OCI-LY7 (cell line): ENCODE data around the gene NOD2. TPM values are rescaled to one million over a fixed set of nuclear protein-coding genes. Genes with fewer than 3 reads are reported as not detected.

Experiments
- BruUV-seq: library from RNA; stranded (reverse); fragments of 400-500 nt; replicated peaks from 2 replicates; lab custom pipeline; 2021; lab: Mats Ljungman, UMichigan
- CTCF ChIA-PET: fragments of 300-600 bp; sonication (Branson Sonifier 250); formaldehyde crosslinking; loops from one replicate; lab custom pipeline; 2022; ENCODE audit warnings: antibody characterized with exemption; ENCODE audit not compliant: unreplicated experiment; lab: Charles Lee
- POLR2A ChIA-PET: fragments of 300-600 bp; sonication (Branson Sonifier 250); formaldehyde crosslinking; loops from one replicate; lab custom pipeline; 2022; ENCODE audit warnings: antibody characterized with exemption; lab: Charles Lee
- DNase-seq: peaks from one replicate; pipeline ENCODE4 v3.0.0-alpha.2; 2015; ENCODE audit warnings: low spot score
- H2AFZ ChIP-seq: fragments of 200-600 bp; sonication (generic), shearing (Covaris generic); 2 replicates; pipeline ENCODE4 v1.6.1; 2014; ENCODE audit warnings: mild to moderate bottlenecking, antibody characterized with exemption, low read length, moderate library complexity
- H3K27ac ChIP-seq: fragments of 200-600 bp; sonication (generic); 2 replicates; pipeline ENCODE4 v1.5.1; 2014; ENCODE audit warnings: mixed run types, low read depth, mild to moderate bottlenecking, moderate library complexity, low read length, inconsistent platforms; ENCODE audit not compliant: poor library complexity, severe bottlenecking
- H3K36me3 ChIP-seq: fragments of 200-600 bp; sonication (generic); 2 replicates; pipeline ENCODE4 v1.6.1; 2014; ENCODE audit warnings: mild to moderate bottlenecking, antibody characterized with exemption, low read length, moderate library complexity, mixed read lengths; ENCODE audit not compliant: insufficient read depth
- H3K4me1 ChIP-seq: fragments of 200-600 bp; sonication (generic); 2 replicates; pipeline ENCODE4 v1.5.1; 2014; ENCODE audit warnings: mild to moderate bottlenecking, low read length; ENCODE audit not compliant: insufficient read depth, poor library complexity, severe bottlenecking
- H3K4me2 ChIP-seq: fragments of 200-600 bp; sonication (generic); 2 replicates; pipeline ENCODE4 v1.6.1; 2014; ENCODE audit warnings: mild to moderate bottlenecking, low read length
- H3K4me3 ChIP-seq: fragments of 200-600 bp; sonication (generic); 2 replicates; pipeline ENCODE4 v1.5.1; 2014; ENCODE audit warnings: mild to moderate bottlenecking, low read depth, low read length; ENCODE audit not compliant: poor library complexity, severe bottlenecking
- H3K79me2 ChIP-seq: fragments of 200-600 bp; sonication (generic); 2 replicates; pipeline ENCODE4 v1.6.1; 2016; ENCODE audit warnings: low read depth, mild to moderate bottlenecking, low read length, moderate library complexity, mixed read lengths; ENCODE audit not compliant: insufficient read depth
- H3K9me2 ChIP-seq: fragments of 200-600 bp; sonication (generic); 2 replicates; pipeline ENCODE4 v1.6.1; 2016; ENCODE audit warnings: mild to moderate bottlenecking, low read length, mixed read lengths; ENCODE audit not compliant: insufficient read depth
- H3K9me3 ChIP-seq: fragments of 200-600 bp; sonication (generic); 2 replicates; pipeline ENCODE4 v1.6.1; 2014; ENCODE audit warnings: mild to moderate bottlenecking, mixed run types, low read length, mixed read lengths
- H4K20me1 ChIP-seq: fragments of 200-600 bp; sonication (generic); 2 replicates; pipeline ENCODE4 v1.6.1; 2014; ENCODE audit warnings: mild to moderate bottlenecking, antibody characterized with exemption, low read length, moderate library complexity, mixed read lengths; ENCODE audit not compliant: insufficient read depth
- CTCF ChIP-seq: fragments of 200-600 bp; sonication (generic); conservative IDR thresholded peaks from 2 replicates; pipeline ENCODE4 v1.5.1; 2014; ENCODE audit warnings: mild to moderate bottlenecking, antibody characterized with exemption, low read length, moderate library complexity, mixed read lengths
- EZH2phosphoT487 ChIP-seq: fragments of 200-600 bp; sonication (generic); IDR thresholded peaks from 2 replicates; pipeline ENCODE4 v1.6.1; 2018; ENCODE audit warnings: low read depth, borderline replicate concordance, mild to moderate bottlenecking, mixed run types, antibody characterized with exemption, low read length, moderate library complexity, mixed read lengths
- intact Hi-C: fragments of 100-400 bp; cut with micrococcal nuclease; formaldehyde crosslinking; loops from one replicate; pipeline ENCODE4 v1.10.0; 2022; ENCODE audit not compliant: unreplicated experiment
- total RNA-seq, 2 experiments: library from RNA; depleted of rRNA in 1 of 2; stranded (reverse); fragments of >200 nt in 1 of 2; shearing (Covaris generic) in 1 of 2; gene quantifications; 2 replicates each; pipeline ENCODE4 v1.2.3, GENCODE V29; 2014 to 2022

Gene NOD2
- total RNA-seq, 2 experiments from 2014 or later: not detected

GRCh38 chr16:50724306-50724705 is 30.9 kb downstream of the NOD2 start:
- no peak for TF ChIP-seq CTCF
- TF ChIP-seq EZH2phosphoT487: no peak
- no peaks in the 10 kb centered on the region for H3K36me3 ChIP-seq
- POLR2A ChIA-PET: interaction anchor here (0.6 kb wide), 1 partner anchor 398 kb away, joined by 3 read pairs; no protein-coding TSS in a partner anchor
- H3K4me3 ChIP-seq: no peak overlapping the region
- CTCF ChIA-PET: no interaction called here
- intact Hi-C loops: no loop called here
- no peaks in the 10 kb centered on the region for H3K9me2 ChIP-seq
- no peak overlapping the region for H3K27ac ChIP-seq
- 0 out of 2 replicates have a peak overlapping the region, but pooled peaks have one; percentile 26 for H2AFZ ChIP-seq
- DNase-seq: no peak
- H3K4me1 ChIP-seq: no peaks in the 10 kb centered on the region
- H3K79me2 ChIP-seq: no peaks in the 10 kb centered on the region
- no peak overlapping the region for H3K4me2 ChIP-seq
- BruUV-seq: no TSS peak
- no peaks in the 10 kb centered on the region for H4K20me1 ChIP-seq
- peaks cover 13% of the 10 kb centered on the region for H3K9me3 ChIP-seq

GRCh38 chr16:50731130-50731988 is 38.0 kb downstream of the NOD2 start:
- Histone ChIP-seq H3K9me3 (no peaks in the 10 kb centered on the region), H3K4me3 (no peak overlapping the region), H3K27ac (no peak overlapping the region), H3K4me1 (no peaks in the 10 kb centered on the region), H3K9me2 (no peaks in the 10 kb centered on the region), H4K20me1 (no peaks in the 10 kb centered on the region), H3K4me2 (no peak overlapping the region), H3K36me3 (no peaks in the 10 kb centered on the region), H3K79me2 (no peaks in the 10 kb centered on the region), H2AFZ (no peak overlapping the region)
- POLR2A ChIA-PET: no interaction called here
- CTCF ChIA-PET: no interaction called here
- TF ChIP-seq CTCF (no peak), EZH2phosphoT487 (no peak)
- no peak for DNase-seq
- intact Hi-C loops: no loop called here
- BruUV-seq: no TSS peak
